Measurements from ENCODE around the gene FHOD3.

- no peak for TF ChIP-seq CTCF (conservative IDR thresholded peaks at IDR 0.05 in 1 of 2, IDR thresholded peaks at IDR 0.05 in 1 of 2; ENCODE audit: extremely low read depth in 1 of 2, insufficient read depth in 1 of 2, low read depth in 1 of 2, low read length in 2 of 2)
- no peak for TF ChIP-seq EZH2 (IDR thresholded peaks at IDR 0.05; ENCODE audit: borderline replicate concordance, low read length)
Measured at GRCh38 chr18:36386150-36386920, 88.8 kb downstream of the FHOD3 start.

Data from mammary epithelial cell (primary cell).